NB4 (cell line): ENCODE data around the gene INF2.
A peak's percentile ranks its signal among the peaks of the same experiment; 100 is the strongest.

Experiments
- POLR2A ChIP-seq: IDR thresholded peaks from 2 replicates; pipeline ENCODE4 v1.6.1; 2011; ENCODE audit warnings: mild to moderate bottlenecking; ENCODE audit not compliant: insufficient read length; ENCODE audit errors: extremely low read depth
- TF ChIP-seq, protein P1 (sequence below): IDR thresholded peaks from one replicate; pipeline ENCODE4 v1.5.1; 2012; ENCODE audit warnings: low read depth, low read length

DNA sequence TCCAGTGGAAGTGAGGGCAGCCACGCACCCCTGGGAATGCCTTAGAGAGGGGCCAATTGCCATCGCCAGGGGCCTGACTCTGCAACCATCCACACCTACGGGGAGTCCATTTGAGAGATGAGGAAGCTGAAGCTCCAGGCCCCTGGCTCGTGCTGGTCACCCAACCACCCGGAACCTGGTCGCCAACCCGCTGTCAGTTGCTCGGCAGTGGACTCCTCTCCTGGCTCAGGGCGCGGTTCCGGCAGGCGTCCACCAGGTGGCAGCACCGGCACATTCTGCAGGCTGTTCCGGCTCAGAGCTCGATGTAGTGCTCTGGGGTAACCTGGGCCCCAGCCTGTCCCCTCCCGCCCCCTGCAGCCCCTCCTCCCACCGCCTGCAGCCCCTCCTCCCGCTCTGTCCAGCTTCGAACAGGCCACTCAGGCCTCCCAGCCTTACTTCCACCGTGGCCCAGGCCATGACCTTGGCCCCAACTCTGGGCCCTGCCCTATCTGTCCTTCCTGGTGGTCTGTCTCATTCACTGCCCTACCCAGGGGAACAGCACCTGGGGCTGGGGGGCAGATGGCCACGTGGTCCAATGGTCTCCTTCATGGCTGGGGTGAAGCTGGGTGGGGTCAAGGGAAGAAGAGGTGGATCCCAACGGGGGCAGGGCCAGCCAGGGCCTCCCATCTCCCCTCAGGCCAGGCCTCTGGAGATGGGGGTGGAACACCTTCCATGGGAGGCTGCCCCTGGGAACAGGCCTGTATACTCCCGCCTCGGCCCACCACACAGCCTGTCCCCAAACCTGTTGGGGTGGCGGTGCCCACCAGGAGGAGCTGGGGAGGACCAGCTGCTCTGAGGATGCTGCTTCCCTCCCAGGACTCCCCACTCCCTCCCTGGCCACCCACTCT, 79.3 kb downstream of the INF2 start:
- TF ChIP-seq, protein P1, sequence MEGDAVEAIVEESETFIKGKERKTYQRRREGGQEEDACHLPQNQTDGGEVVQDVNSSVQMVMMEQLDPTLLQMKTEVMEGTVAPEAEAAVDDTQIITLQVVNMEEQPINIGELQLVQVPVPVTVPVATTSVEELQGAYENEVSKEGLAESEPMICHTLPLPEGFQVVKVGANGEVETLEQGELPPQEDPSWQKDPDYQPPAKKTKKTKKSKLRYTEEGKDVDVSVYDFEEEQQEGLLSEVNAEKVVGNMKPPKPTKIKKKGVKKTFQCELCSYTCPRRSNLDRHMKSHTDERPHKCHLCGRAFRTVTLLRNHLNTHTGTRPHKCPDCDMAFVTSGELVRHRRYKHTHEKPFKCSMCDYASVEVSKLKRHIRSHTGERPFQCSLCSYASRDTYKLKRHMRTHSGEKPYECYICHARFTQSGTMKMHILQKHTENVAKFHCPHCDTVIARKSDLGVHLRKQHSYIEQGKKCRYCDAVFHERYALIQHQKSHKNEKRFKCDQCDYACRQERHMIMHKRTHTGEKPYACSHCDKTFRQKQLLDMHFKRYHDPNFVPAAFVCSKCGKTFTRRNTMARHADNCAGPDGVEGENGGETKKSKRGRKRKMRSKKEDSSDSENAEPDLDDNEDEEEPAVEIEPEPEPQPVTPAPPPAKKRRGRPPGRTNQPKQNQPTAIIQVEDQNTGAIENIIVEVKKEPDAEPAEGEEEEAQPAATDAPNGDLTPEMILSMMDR: peak; percentile 65
- TF ChIP-seq POLR2A: no peak
